H1 (cell line): ENCODE data around the gene CD200. TPM values are rescaled to one million over a fixed set of nuclear protein-coding genes. Genes with fewer than 3 reads are reported as not detected.

ENCODE experiments used
- EZH2 ChIP-seq: fragments of 200-600 bp; sonication (generic); IDR thresholded peaks from 2 replicates; pipeline ENCODE4 v1.7.1; 2012; ENCODE audit warnings: low read depth, mild to moderate bottlenecking, moderate library complexity, low read length, inconsistent platforms; ENCODE audit not compliant: severe bottlenecking
- JUN ChIP-seq: IDR thresholded peaks from 2 replicates; pipeline ENCODE4 v1.6.1; 2011; ENCODE audit warnings: low read depth, mild to moderate bottlenecking, improper control_type of control experiment, low read length
- KDM1A ChIP-seq: fragments of 200-600, 300-600 bp; sonication (generic); IDR thresholded peaks from 2 replicates; pipeline ENCODE4 v1.7.1; 2016; ENCODE audit warnings: mild to moderate bottlenecking, low read length, borderline replicate concordance
- MAFK ChIP-seq: IDR thresholded peaks from 2 replicates; pipeline ENCODE4 v1.6.1; 2012; ENCODE audit warnings: low read depth, mild to moderate bottlenecking, improper control_type of control experiment, low read length
- polyA plus RNA-seq, 7 experiments: library from polyadenylated mRNA; depleted of rRNA in 3 of 7; stranded (reverse) in 5 of 7; unstranded in 2 of 7; fragments of >200 nt in 5 of 7; fragments of 200-250 nt in 2 of 7; gene quantifications; 1 replicate in 5 of 7; 2 replicates in 1 of 7; 4 replicates in 1 of 7; pipeline versions ENCODE4 v1.2.1 to v1.2.3, GENCODE V29; 2011 to 2013; ENCODE audit warnings: missing spikeins in 2 of 7, mixed read lengths in 2 of 7
- total RNA-seq: library from RNA; stranded (reverse); fragmentation: NEBNext Ultra II Directional; extraction: Animal tissue kit (Norgen Biotek cat#: 25700); gene quantifications from 2 replicates; pipeline ENCODE4 v1.2.1, GENCODE V29; 2021
- TF ChIP-seq, protein P1 (sequence below): IDR thresholded peaks from 2 replicates; pipeline ENCODE4 v1.6.1; 2012; ENCODE audit warnings: low read length, inconsistent platforms
- TF ChIP-seq, protein P2 (sequence below): IDR thresholded peaks from 2 replicates; pipeline ENCODE4 v1.6.1; 2012; ENCODE audit warnings: inconsistent platforms

CD200 gene
- total and polyA plus RNA-seq, 2 of the 8 experiments (the other 6 are each of a cell fraction or from before 2014, with no cell fraction given), result 45.8 to 50.2 TPM

DNA sequence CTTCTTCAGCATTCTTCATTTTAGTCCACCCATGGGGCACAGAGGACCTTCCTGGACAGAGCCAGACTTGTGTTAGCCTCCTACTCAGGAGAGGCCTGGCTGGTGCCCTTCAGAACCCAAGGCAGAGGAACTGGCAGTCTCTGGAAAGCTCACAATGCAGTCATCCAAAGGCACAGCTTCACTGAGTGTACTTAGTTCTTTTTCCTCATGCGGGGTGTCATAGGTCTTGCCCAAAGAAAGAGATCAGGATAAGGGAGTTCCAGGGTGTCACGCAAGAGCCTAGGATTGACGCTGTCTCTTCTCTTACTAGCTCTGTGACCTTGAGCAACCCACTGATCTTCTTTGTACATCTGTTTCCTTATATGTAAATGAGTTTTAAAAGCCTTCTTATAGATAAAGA lies 58.7 kb downstream of the CD200 start (continued):
- TF ChIP-seq, protein P1, sequence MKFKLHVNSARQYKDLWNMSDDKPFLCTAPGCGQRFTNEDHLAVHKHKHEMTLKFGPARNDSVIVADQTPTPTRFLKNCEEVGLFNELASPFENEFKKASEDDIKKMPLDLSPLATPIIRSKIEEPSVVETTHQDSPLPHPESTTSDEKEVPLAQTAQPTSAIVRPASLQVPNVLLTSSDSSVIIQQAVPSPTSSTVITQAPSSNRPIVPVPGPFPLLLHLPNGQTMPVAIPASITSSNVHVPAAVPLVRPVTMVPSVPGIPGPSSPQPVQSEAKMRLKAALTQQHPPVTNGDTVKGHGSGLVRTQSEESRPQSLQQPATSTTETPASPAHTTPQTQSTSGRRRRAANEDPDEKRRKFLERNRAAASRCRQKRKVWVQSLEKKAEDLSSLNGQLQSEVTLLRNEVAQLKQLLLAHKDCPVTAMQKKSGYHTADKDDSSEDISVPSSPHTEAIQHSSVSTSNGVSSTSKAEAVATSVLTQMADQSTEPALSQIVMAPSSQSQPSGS, result no peak
- TF ChIP-seq MAFK (no peak), JUN (no peak), EZH2 (no peak), KDM1A (no peak)
- TF ChIP-seq, protein P2, sequence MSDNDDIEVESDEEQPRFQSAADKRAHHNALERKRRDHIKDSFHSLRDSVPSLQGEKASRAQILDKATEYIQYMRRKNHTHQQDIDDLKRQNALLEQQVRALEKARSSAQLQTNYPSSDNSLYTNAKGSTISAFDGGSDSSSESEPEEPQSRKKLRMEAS, result no peak
